Keratinocyte (primary cell): Measurements from ENCODE around the gene DDAH1. TPM values are rescaled to one million over a fixed set of nuclear protein-coding genes. Genes with fewer than 3 reads are reported as not detected.

Source experiments
- DNase-seq: peaks from one replicate; pipeline ENCODE4 v3.0.0-alpha.2; 2011; ENCODE audit warnings: low read depth, missing footprints, low spot score
- FAIRE-seq: peaks from 2 replicates; lab custom pipeline; 2011; peaks lifted over from hg19 to GRCh38; lab: Jason Lieb, UNC
- H2AFZ ChIP-seq: 2 replicates; pipeline ENCODE4 v1.6.0; 2012; ENCODE audit warnings: low read length, control low read depth, inconsistent platforms; ENCODE audit not compliant: control insufficient read depth
- H3K27ac ChIP-seq: 2 replicates; pipeline ENCODE4 v1.5.1; 2011; ENCODE audit warnings: low read length; ENCODE audit not compliant: control insufficient read depth, insufficient read depth
- H3K27me3 ChIP-seq: 3 replicates; pipeline ENCODE4 v1.6.0; 2011; ENCODE audit warnings: low read length; ENCODE audit not compliant: control insufficient read depth, insufficient read depth; ENCODE audit errors: extremely low read depth
- H3K36me3 ChIP-seq, 2 experiments: 2 replicates in 1 of 2; 3 replicates in 1 of 2; pipeline ENCODE4 v1.5.1; 2011; ENCODE audit warnings: low read length in 2 of 2, mild to moderate bottlenecking in 1 of 2; ENCODE audit not compliant: control insufficient read depth in 2 of 2, insufficient read depth in 2 of 2; ENCODE audit errors: extremely low read depth in 1 of 2
- H3K4me1 ChIP-seq: 3 replicates; pipeline ENCODE4 v1.5.1; 2011; ENCODE audit warnings: low read length; ENCODE audit not compliant: control insufficient read depth, insufficient read depth; ENCODE audit errors: extremely low read depth
- H3K4me2 ChIP-seq: 3 replicates; pipeline ENCODE4 v1.6.0; 2011; ENCODE audit warnings: low read depth, low read length; ENCODE audit not compliant: control insufficient read depth, insufficient read depth; ENCODE audit errors: extremely low read depth
- H3K4me3 ChIP-seq, 3 experiments: fragments of 200-600 bp in 1 of 3; sonication (generic) in 1 of 3; 2 replicates in 2 of 3; 3 replicates in 1 of 3; pipeline ENCODE4 v1.5.1; 2011 to 2016; ENCODE audit warnings: low read length in 3 of 3, mild to moderate bottlenecking in 3 of 3, control low read depth in 2 of 3, inconsistent platforms in 1 of 3, low read depth in 1 of 3, mixed read lengths in 1 of 3, mixed run types in 1 of 3, moderate library complexity in 1 of 3; ENCODE audit not compliant: control insufficient read depth in 2 of 3, insufficient read depth in 2 of 3; ENCODE audit errors: extremely low read depth in 1 of 3
- H3K79me2 ChIP-seq: 2 replicates; pipeline ENCODE4 v1.6.0; 2012; ENCODE audit warnings: low read length; ENCODE audit not compliant: control insufficient read depth, insufficient read depth
- H3K9ac ChIP-seq: 3 replicates; pipeline ENCODE4 v1.6.0; 2011; ENCODE audit warnings: low read length; ENCODE audit not compliant: control insufficient read depth, insufficient read depth; ENCODE audit errors: extremely low read depth
- H3K9me1 ChIP-seq: 3 replicates; pipeline ENCODE4 v1.6.0; 2011; ENCODE audit warnings: low read length; ENCODE audit not compliant: control insufficient read depth, insufficient read depth; ENCODE audit errors: extremely low read depth
- H3K9me3 ChIP-seq: 2 replicates; pipeline ENCODE4 v1.5.1; 2012; ENCODE audit warnings: low read depth, low read length; ENCODE audit not compliant: control insufficient read depth
- H4K20me1 ChIP-seq: 3 replicates; pipeline ENCODE4 v1.6.0; 2011; ENCODE audit warnings: low read length; ENCODE audit not compliant: control insufficient read depth, insufficient read depth; ENCODE audit errors: extremely low read depth
- EZH2 ChIP-seq: IDR thresholded peaks from one replicate; pipeline ENCODE4 v1.6.1; 2012; ENCODE audit warnings: inconsistent platforms, mild to moderate bottlenecking, low read length, moderate library complexity
- dilution Hi-C: fragments of 300-500 bp; cut with MboI; formaldehyde crosslinking; loops from one replicate; pipeline ENCODE4 v1.7.0; 2020; ENCODE audit warnings: low sequenced_read_pairs; ENCODE audit not compliant: extremely low pct_ligation_motif_present
- polyA plus RNA-seq, 5 experiments: library from polyadenylated mRNA; depleted of rRNA in 3 of 5; stranded (reverse) in 3 of 5; stranded (forward) in 1 of 5; unstranded in 1 of 5; fragments of >200 nt; gene quantifications; 1 replicate in 1 of 5; 2 replicates in 3 of 5; 3 replicates in 1 of 5; pipeline versions ENCODE4 v1.2.1 to v1.2.3, GENCODE V29; 2011 to 2012; ENCODE audit warnings: missing spikeins in 2 of 5, low read depth in 1 of 5, low replicate concordance in 1 of 5
- TF ChIP-seq, protein P1 (sequence below), 3 experiments: IDR thresholded peaks in 1 of 3; conservative IDR thresholded peaks in 1 of 3; optimal IDR thresholded peaks in 1 of 3; 2 replicates in 2 of 3; 3 replicates in 1 of 3; pipeline versions ENCODE3 to v1.5.1; 2011; ENCODE audit warnings: low read length in 3 of 3, mild to moderate bottlenecking in 3 of 3, moderate library complexity in 2 of 3, control low read depth in 1 of 3, inconsistent platforms in 1 of 3; ENCODE audit not compliant: insufficient read depth in 2 of 3; ENCODE audit errors: extremely low read depth in 1 of 3

Gene DDAH1
- polyA plus RNA-seq, 1 donor (not counting 4 experiments of a cell fraction or from before 2014, with no cell fraction given) = 5.8 TPM

DNA sequence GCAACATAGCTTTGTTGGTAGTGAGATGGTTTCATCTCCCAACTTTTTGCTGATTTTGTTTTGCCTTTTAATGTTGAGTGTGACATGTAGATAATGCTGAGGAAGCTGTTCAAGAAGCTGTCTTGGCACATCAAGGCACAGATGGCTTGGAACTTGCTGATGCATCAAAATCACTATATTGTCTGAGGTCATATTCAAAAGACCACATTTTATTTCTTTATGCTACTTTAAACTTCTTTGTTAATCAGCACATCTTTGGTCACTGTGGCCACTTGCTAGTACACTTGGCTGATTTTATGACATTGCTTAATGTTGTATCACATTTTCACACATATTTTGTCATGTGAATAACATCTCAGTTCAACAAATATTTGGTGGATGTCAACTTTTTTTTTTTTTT lies 101.4 kb downstream of the DDAH1 start:
- Histone ChIP-seq H2AFZ (no peak overlapping the region), H3K4me3 (no peak overlapping the region), H4K20me1 (no peaks in the 10 kb centered on the region), H3K4me2 (no peak overlapping the region), H3K36me3 (no peaks in the 10 kb centered on the region), H3K9ac (no peak overlapping the region), H3K27ac (no peak overlapping the region), H3K4me1 (peaks cover 10% of the 10 kb centered on the region), H3K9me3 (no peaks in the 10 kb centered on the region), H3K79me2 (no peaks in the 10 kb centered on the region), H3K27me3 (no peaks in the 10 kb centered on the region), H3K9me1 (no peaks in the 10 kb centered on the region)
- TF ChIP-seq, protein P1, sequence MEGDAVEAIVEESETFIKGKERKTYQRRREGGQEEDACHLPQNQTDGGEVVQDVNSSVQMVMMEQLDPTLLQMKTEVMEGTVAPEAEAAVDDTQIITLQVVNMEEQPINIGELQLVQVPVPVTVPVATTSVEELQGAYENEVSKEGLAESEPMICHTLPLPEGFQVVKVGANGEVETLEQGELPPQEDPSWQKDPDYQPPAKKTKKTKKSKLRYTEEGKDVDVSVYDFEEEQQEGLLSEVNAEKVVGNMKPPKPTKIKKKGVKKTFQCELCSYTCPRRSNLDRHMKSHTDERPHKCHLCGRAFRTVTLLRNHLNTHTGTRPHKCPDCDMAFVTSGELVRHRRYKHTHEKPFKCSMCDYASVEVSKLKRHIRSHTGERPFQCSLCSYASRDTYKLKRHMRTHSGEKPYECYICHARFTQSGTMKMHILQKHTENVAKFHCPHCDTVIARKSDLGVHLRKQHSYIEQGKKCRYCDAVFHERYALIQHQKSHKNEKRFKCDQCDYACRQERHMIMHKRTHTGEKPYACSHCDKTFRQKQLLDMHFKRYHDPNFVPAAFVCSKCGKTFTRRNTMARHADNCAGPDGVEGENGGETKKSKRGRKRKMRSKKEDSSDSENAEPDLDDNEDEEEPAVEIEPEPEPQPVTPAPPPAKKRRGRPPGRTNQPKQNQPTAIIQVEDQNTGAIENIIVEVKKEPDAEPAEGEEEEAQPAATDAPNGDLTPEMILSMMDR (optimal IDR thresholded peaks at IDR 0.05 in 1 of 3, IDR thresholded peaks at IDR 0.05 in 1 of 3, conservative IDR thresholded peaks at IDR 0.05 in 1 of 3; ENCODE audit: extremely low read depth in 1 of 3, insufficient read depth in 2 of 3, low read length in 3 of 3) = no peak
- TF ChIP-seq EZH2 = no peak
- DNase-seq (no peak), FAIRE-seq (no peak)
- dilution Hi-C loops = no loop called here

DNA sequence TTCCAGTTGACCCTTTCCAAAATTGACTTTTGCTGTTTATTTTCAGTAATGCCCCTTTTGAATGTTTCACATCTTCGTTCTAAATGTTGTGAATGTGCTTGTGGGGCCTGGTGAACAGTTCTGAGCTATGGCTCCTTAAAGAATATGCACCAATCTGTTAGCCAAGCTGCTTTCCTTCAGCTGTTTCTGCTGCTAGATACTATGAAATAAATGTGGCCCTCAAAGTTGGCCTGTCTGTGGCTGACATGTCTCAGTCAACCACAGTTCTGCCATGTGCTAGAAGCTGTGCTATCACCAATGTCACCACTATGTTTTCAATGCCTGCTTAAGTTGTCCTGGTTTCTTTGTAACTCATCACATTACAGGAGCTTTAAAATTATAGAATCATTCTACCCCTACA lies 101.9 kb downstream of the DDAH1 start:
- dilution Hi-C loops = no loop called here
- Histone ChIP-seq H3K36me3 (no peaks in the 10 kb centered on the region), H3K9me3 (no peaks in the 10 kb centered on the region), H3K27ac (no peak overlapping the region), H3K79me2 (no peaks in the 10 kb centered on the region), H4K20me1 (no peaks in the 10 kb centered on the region), H3K4me2 (no peak overlapping the region), H3K9me1 (no peaks in the 10 kb centered on the region), H3K9ac (no peak overlapping the region), H3K4me3 (no peak overlapping the region), H3K27me3 (no peaks in the 10 kb centered on the region), H3K4me1 (peaks cover 10% of the 10 kb centered on the region), H2AFZ (no peak overlapping the region)
- TF ChIP-seq, protein P1 (optimal IDR thresholded peaks at IDR 0.05 in 1 of 3, IDR thresholded peaks at IDR 0.05 in 1 of 3, conservative IDR thresholded peaks at IDR 0.05 in 1 of 3; ENCODE audit: extremely low read depth in 1 of 3, insufficient read depth in 2 of 3, low read length in 3 of 3) = no peak
- TF ChIP-seq EZH2 = no peak
- DNase-seq (no peak), FAIRE-seq (peak; percentile 74)
